ENCODE data around the gene TSPAN1. TPM values are rescaled to one million over a fixed set of nuclear protein-coding genes. Genes with fewer than 3 reads are reported as not detected.

The TSPAN1 gene
- total and polyA plus RNA-seq, 2 of the 13 experiments (the other 11 are each of a cell fraction or from before 2014, with no cell fraction given), result 1.7 to 2.9 TPM

DNA sequence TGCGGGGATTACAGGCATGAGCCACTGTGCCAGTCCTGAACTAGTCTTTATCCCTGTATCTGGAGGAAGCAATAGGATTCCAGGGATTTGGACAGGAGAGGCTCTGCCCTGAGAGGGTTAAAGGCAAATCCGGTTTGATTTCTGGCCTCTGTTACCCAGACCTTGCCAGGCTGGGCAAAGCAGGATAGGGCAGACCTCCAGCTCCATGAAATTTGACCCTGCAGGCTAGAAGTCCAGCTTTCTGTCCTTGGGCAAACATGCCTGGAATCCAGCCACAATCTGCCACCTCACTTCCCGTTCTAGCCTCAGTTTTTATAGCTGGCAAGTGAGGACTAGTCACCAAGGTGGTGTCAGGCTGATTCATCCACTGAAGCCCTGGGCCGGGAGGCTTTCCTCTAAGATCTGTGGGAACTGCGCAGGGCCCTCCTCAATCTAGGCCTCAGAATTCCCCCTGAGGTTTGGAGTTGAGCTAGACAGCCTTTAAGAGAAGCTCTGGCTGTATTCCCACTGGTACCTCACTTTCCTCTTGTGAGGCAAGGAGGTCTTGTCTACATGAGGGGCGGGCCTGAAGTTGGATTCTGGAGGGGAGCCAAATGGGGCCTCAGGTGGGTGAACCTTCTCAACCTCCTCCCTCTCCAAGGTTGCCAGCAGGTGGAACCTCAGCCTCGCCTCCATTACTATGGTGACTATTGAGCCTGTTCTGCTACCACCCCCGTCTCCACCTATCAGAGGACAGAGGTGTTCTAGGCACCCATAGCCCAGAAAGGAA lies 8.4 kb downstream of the TSPAN1 start (continued):
- TF ChIP-seq MNT (IDR thresholded peaks at IDR 0.05), result no peak
- no peak for TF ChIP-seq ZNF674 (CRISPR knock-in tag; IDR thresholded peaks at IDR 0.05; ENCODE audit: low read depth)
- TF ChIP-seq, protein P1, sequence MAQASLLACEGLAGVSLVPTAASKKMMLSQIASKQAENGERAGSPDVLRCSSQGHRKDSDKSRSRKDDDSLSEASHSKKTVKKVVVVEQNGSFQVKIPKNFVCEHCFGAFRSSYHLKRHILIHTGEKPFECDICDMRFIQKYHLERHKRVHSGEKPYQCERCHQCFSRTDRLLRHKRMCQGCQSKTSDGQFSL (CRISPR knock-in tag; IDR thresholded peaks at IDR 0.05), result no peak
- TF ChIP-seq ATAD3A (CRISPR knock-in tag; IDR thresholded peaks at IDR 0.05), result no peak
- no peak for TF ChIP-seq ZNF451 (CRISPR knock-in tag; IDR thresholded peaks at IDR 0.05)
- no peak for TF ChIP-seq ZNF879 (CRISPR knock-in tag; IDR thresholded peaks at IDR 0.05)
- TF ChIP-seq ZBTB43 (CRISPR knock-in tag; conservative IDR thresholded peaks at IDR 0.05), result peak; percentile 63; the same call in 1 of the 2 replicates
- TF ChIP-seq SOX5 (CRISPR knock-in tag; IDR thresholded peaks at IDR 0.05; ENCODE audit: borderline replicate concordance), result no peak
- TF ChIP-seq, protein P2, sequence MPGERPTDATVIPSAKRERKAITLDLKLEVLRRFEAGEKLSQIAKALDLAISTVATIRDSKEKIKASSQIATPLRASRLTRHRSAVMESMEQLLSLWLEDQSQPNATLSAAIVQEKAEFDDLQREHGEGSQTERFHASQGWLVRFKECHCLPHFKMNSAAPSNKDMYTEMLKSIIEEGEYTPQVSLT (CRISPR knock-in tag; IDR thresholded peaks at IDR 0.05; ENCODE audit: borderline replicate concordance, low read depth), result no peak
- TF ChIP-seq ZNF703 (CRISPR knock-in tag; IDR thresholded peaks at IDR 0.05; ENCODE audit: borderline replicate concordance), result no peak
- no peak for TF ChIP-seq ZNF468 (CRISPR knock-in tag; IDR thresholded peaks at IDR 0.05)
- no peak for TF ChIP-seq PPARG (CRISPR knock-in tag; conservative IDR thresholded peaks at IDR 0.05)
- no peak for TF ChIP-seq ZNF564 (CRISPR knock-in tag; IDR thresholded peaks at IDR 0.05)
- TF ChIP-seq CEBPZ (IDR thresholded peaks at IDR 0.05; ENCODE audit: low read length), result no peak
- TF ChIP-seq MAFG (CRISPR knock-in tag; IDR thresholded peaks at IDR 0.05), result no peak
- TF ChIP-seq TEF (CRISPR knock-in tag; IDR thresholded peaks at IDR 0.05), result no peak
- TF ChIP-seq ZNF780A (CRISPR knock-in tag; IDR thresholded peaks at IDR 0.05), result no peak
- no peak; the same call in 1 of the 2 replicates for TF ChIP-seq NR2F6 (IDR thresholded peaks at IDR 0.05)
- peak; percentile 47; the same call in 1 of the 2 replicates for TF ChIP-seq NR2F6 (CRISPR knock-in tag; IDR thresholded peaks at IDR 0.05)
- no peak for TF ChIP-seq PCBP1 (IDR thresholded peaks at IDR 0.05; ENCODE audit: borderline replicate concordance, low read depth, low read length)
- TF ChIP-seq NKX3-1 (CRISPR knock-in tag; IDR thresholded peaks at IDR 0.05), result no peak
- no peak for TF ChIP-seq KLF12 (CRISPR knock-in tag; IDR thresholded peaks at IDR 0.05; ENCODE audit: borderline replicate concordance)
- TF ChIP-seq MAZ (IDR thresholded peaks at IDR 0.05; ENCODE audit: borderline replicate concordance, low read depth, low read length), result no peak
- no peak for TF ChIP-seq MAZ (CRISPR knock-in tag; IDR thresholded peaks at IDR 0.05; ENCODE audit: low read depth)

Data from HepG2 (cell line).